MM.1S (cell line): ENCODE results near the gene DLEC1.

Experiments used
- DNase-seq: peaks from one replicate; pipeline ENCODE4 v3.0.0-alpha.2; 2015
- H2AFZ ChIP-seq: fragments of 300-600 bp; sonication (generic); 2 replicates; pipeline ENCODE4 v1.6.0; 2016; ENCODE audit warnings: antibody characterized with exemption, low read length
- H3F3A ChIP-seq: fragments of 300-600 bp; sonication (generic); 2 replicates; pipeline ENCODE4 v1.6.1; 2016; ENCODE audit warnings: mild to moderate bottlenecking, antibody characterized with exemption, low read length, moderate library complexity, mixed read lengths; ENCODE audit not compliant: insufficient read depth
- H3K27ac ChIP-seq: fragments of 300-600 bp; sonication (generic); 2 replicates; pipeline ENCODE4 v1.5.1; 2016; ENCODE audit warnings: mild to moderate bottlenecking, low read length
- H3K27me3 ChIP-seq: fragments of 300-600 bp; sonication (generic); replicated peaks from 2 replicates; pipeline ENCODE4 v1.6.0; 2016; ENCODE audit warnings: low read length; ENCODE audit not compliant: insufficient read depth
- H3K36me3 ChIP-seq: fragments of 300-600 bp; sonication (generic); replicated peaks from 2 replicates; pipeline ENCODE4 v1.6.1; 2016; ENCODE audit warnings: mild to moderate bottlenecking, low read length, mixed read lengths; ENCODE audit not compliant: insufficient read depth
- H3K4me1 ChIP-seq: fragments of 300-600 bp; sonication (generic); 2 replicates; pipeline ENCODE4 v1.6.1; 2016; ENCODE audit warnings: low read length, mixed read lengths
- H3K4me2 ChIP-seq: fragments of 300-600 bp; sonication (generic); 2 replicates; pipeline ENCODE4 v1.6.0; 2016; ENCODE audit warnings: low read depth, low read length
- H3K4me3 ChIP-seq: fragments of 300-600 bp; sonication (generic); 2 replicates; pipeline ENCODE4 v1.5.1; 2016; ENCODE audit warnings: low read length, mixed read lengths
- H3K79me2 ChIP-seq: fragments of 300-600 bp; sonication (generic); 2 replicates; pipeline ENCODE4 v1.6.1; 2016; ENCODE audit warnings: mixed run types, low read length, mixed read lengths
- H3K9ac ChIP-seq: fragments of 300-600 bp; sonication (generic); 2 replicates; pipeline ENCODE4 v1.6.1; 2016; ENCODE audit warnings: low read length, mixed read lengths
- H3K9me2 ChIP-seq: fragments of 300-600 bp; sonication (generic); replicated peaks from 2 replicates; pipeline ENCODE4 v1.6.1; 2016; ENCODE audit warnings: mild to moderate bottlenecking, low read length, mixed read lengths; ENCODE audit not compliant: insufficient read depth
- H3K9me3 ChIP-seq: fragments of 300-600 bp; sonication (generic); replicated peaks from 2 replicates; pipeline ENCODE4 v1.6.1; 2016; ENCODE audit warnings: mild to moderate bottlenecking, low read length, mixed read lengths; ENCODE audit not compliant: insufficient read depth
- H4K20me1 ChIP-seq: fragments of 300-600 bp; sonication (generic); 2 replicates; pipeline ENCODE4 v1.6.1; 2016; ENCODE audit warnings: mild to moderate bottlenecking, low read length, moderate library complexity, mixed read lengths; ENCODE audit not compliant: insufficient read depth
- CTCF ChIP-seq: fragments of 300-600 bp; sonication (generic); IDR thresholded peaks from 2 replicates; pipeline ENCODE4 v1.5.1; 2016; ENCODE audit warnings: antibody characterized with exemption, low read length, mixed read lengths
- EZH2 ChIP-seq: fragments of 300-600 bp; sonication (generic); optimal IDR thresholded peaks from 2 replicates; pipeline ENCODE3; 2017; ENCODE audit warnings: low read depth, mild to moderate bottlenecking, antibody characterized with exemption, low read length, mixed read lengths
- EZH2phosphoT487 ChIP-seq: fragments of 300-600 bp; sonication (generic); IDR thresholded peaks from 2 replicates; pipeline ENCODE4 v1.6.1; 2018; ENCODE audit warnings: antibody characterized with exemption, low read length

The DLEC1 gene

GRCh38 chr3:38098376-38098723 lies 59.3 kb downstream of the DLEC1 start:
- no peak overlapping the region for H3K4me2 ChIP-seq
- H4K20me1 ChIP-seq, result no peaks in the 10 kb centered on the region
- H3K27me3 ChIP-seq, result no peaks in the 10 kb centered on the region
- H2AFZ ChIP-seq, result no peak overlapping the region
- H3K9me2 ChIP-seq, result no peaks in the 10 kb centered on the region
- no peak for DNase-seq
- H3K9ac ChIP-seq, result no peak overlapping the region
- no peaks in the 10 kb centered on the region for H3K4me1 ChIP-seq
- no peak overlapping the region for H3K4me3 ChIP-seq
- H3K36me3 ChIP-seq, result no peaks in the 10 kb centered on the region
- H3K27ac ChIP-seq, result no peak overlapping the region
- no peaks in the 10 kb centered on the region for H3F3A ChIP-seq
- H3K9me3 ChIP-seq, result no peaks in the 10 kb centered on the region
- H3K79me2 ChIP-seq, result no peaks in the 10 kb centered on the region
- no peak for TF ChIP-seq EZH2
- TF ChIP-seq EZH2phosphoT487, result no peak
- TF ChIP-seq CTCF, result no peak

- Histone ChIP-seq H3K4me2 (no peak overlapping the region), H4K20me1 (no peaks in the 10 kb centered on the region), H3K9me2 (no peaks in the 10 kb centered on the region), H3K27me3 (no peaks in the 10 kb centered on the region), H3K4me3 (no peak overlapping the region), H3K9me3 (no peaks in the 10 kb centered on the region), H2AFZ (no peak overlapping the region), H3K79me2 (no peaks in the 10 kb centered on the region), H3K4me1 (no peaks in the 10 kb centered on the region), H3K36me3 (no peaks in the 10 kb centered on the region), H3K9ac (no peak overlapping the region), H3F3A (no peaks in the 10 kb centered on the region), H3K27ac (no peak overlapping the region)
- DNase-seq, result no peak
- no peak for TF ChIP-seq EZH2phosphoT487
- no peak for TF ChIP-seq CTCF
- no peak for TF ChIP-seq EZH2
Measured at GRCh38 chr3:38099518-38099917, 60.5 kb downstream of the DLEC1 start.

GRCh38 chr3:38100498-38100897 lies 61.5 kb downstream of the DLEC1 start:
- Histone ChIP-seq H3K9ac (no peak overlapping the region), H2AFZ (no peak overlapping the region), H3K27ac (no peak overlapping the region), H3K27me3 (no peaks in the 10 kb centered on the region), H4K20me1 (no peaks in the 10 kb centered on the region), H3K4me3 (no peak overlapping the region), H3K4me2 (no peak overlapping the region), H3F3A (no peaks in the 10 kb centered on the region), H3K36me3 (no peaks in the 10 kb centered on the region), H3K9me2 (no peaks in the 10 kb centered on the region), H3K79me2 (no peaks in the 10 kb centered on the region), H3K4me1 (no peaks in the 10 kb centered on the region), H3K9me3 (no peaks in the 10 kb centered on the region)
- TF ChIP-seq EZH2phosphoT487 (no peak), CTCF (no peak), EZH2 (no peak)
- DNase-seq, result no peak
